KOPT-K1 (cell line): Measurements from ENCODE around the gene AXDND1.

Experiments
- H3K27ac ChIP-seq: fragments of 200-600 bp; sonication (generic); 2 replicates; pipeline ENCODE4 v1.5.1; 2016; ENCODE audit warnings: antibody characterized with exemption, mild to moderate bottlenecking, low read depth, low read length; ENCODE audit not compliant: poor library complexity, severe bottlenecking
- H3K36me3 ChIP-seq: fragments of 200-600 bp; sonication (generic); 2 replicates; pipeline ENCODE4 v1.5.1; 2017; ENCODE audit warnings: antibody characterized with exemption, mild to moderate bottlenecking, low read length, moderate library complexity; ENCODE audit not compliant: insufficient read depth
- H3K9me3 ChIP-seq: fragments of 200-600 bp; sonication (generic); 2 replicates; pipeline ENCODE4 v1.5.1; 2017; ENCODE audit warnings: antibody characterized with exemption, low read length, mild to moderate bottlenecking; ENCODE audit not compliant: insufficient read depth, poor library complexity, severe bottlenecking

The AXDND1 gene

DNA sequence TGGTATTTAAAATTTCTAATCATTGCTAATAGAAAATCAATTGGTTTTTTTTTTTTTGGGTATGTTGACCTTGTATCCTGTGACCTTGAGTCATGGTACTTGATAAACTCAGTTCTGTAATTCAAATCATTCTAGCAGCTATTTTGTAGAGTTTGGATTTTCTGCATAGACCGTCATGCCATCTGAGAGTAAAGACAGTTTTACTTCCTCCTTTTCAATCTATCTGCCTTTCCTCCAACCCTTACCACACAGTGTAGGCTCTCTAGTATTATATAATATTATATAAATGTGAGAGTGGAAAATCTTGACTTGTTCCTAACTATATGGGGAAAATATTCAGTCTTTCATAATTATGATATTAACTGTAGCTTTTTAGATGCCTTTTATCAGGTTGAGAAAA is 232.9 kb downstream of the AXDND1 start:
- no peak overlapping the region for H3K27ac ChIP-seq
- no peaks in the 10 kb centered on the region for H3K9me3 ChIP-seq
- H3K36me3 ChIP-seq, result no peaks in the 10 kb centered on the region

GRCh38 chr1:179599623-179600249 is 234.0 kb downstream of the AXDND1 start:
- no peak overlapping the region for H3K27ac ChIP-seq
- no peaks in the 10 kb centered on the region for H3K36me3 ChIP-seq
- no peaks in the 10 kb centered on the region for H3K9me3 ChIP-seq

- no peak overlapping the region for H3K27ac ChIP-seq
- no peaks in the 10 kb centered on the region for H3K36me3 ChIP-seq
Observed at GRCh38 chr1:179601093-179601492, 235.3 kb downstream of the AXDND1 start.

More at GRCh38 chr1:179601093-179601492, 235.3 kb downstream of the AXDND1 start:
- H3K9me3 ChIP-seq, result no peaks in the 10 kb centered on the region
